ENCODE results near the gene CIP2A.

Gene CIP2A

GRCh38 chr3:108603691-108604090, 14.5 kb upstream of the CIP2A start:
- TF ChIP-seq ZNF70 (CRISPR knock-in tag; IDR thresholded peaks at IDR 0.05): no peak
- no peak for TF ChIP-seq ZFP30 (CRISPR knock-in tag; IDR thresholded peaks at IDR 0.05)
- ATAC-seq: peak; percentile 56

- ATAC-seq: peak; percentile 30; the same call in 1 of the 3 replicates
- TF ChIP-seq ZNF70 (CRISPR knock-in tag; IDR thresholded peaks at IDR 0.05) (no peak), ZNF565 (CRISPR knock-in tag; conservative IDR thresholded peaks at IDR 0.05; ENCODE audit: low read depth) (no peak), ZFP3 (CRISPR knock-in tag; IDR thresholded peaks at IDR 0.05) (no peak), ZFP30 (CRISPR knock-in tag; IDR thresholded peaks at IDR 0.05) (no peak), RARB (CRISPR knock-in tag; IDR thresholded peaks at IDR 0.05) (no peak), TCF4 (CRISPR knock-in tag; IDR thresholded peaks at IDR 0.05; ENCODE audit: borderline replicate concordance) (no peak), ZC3H10 (CRISPR knock-in tag; IDR thresholded peaks at IDR 0.05) (no peak), SNAI2 (CRISPR knock-in tag; IDR thresholded peaks at IDR 0.05) (no peak), ESRRG (CRISPR knock-in tag; IDR thresholded peaks at IDR 0.05) (no peak), CSDC2 (CRISPR knock-in tag; IDR thresholded peaks at IDR 0.05) (no peak), ZNF8 (CRISPR knock-in tag; IDR thresholded peaks at IDR 0.05) (no peak), PPARA (CRISPR knock-in tag; IDR thresholded peaks at IDR 0.05; ENCODE audit: borderline replicate concordance) (no peak), POU6F1 (CRISPR knock-in tag; IDR thresholded peaks at IDR 0.05; ENCODE audit: borderline replicate concordance, low read depth) (no peak), ISL1 (CRISPR knock-in tag; IDR thresholded peaks at IDR 0.05) (no peak), OSR1 (CRISPR knock-in tag; IDR thresholded peaks at IDR 0.05) (no peak), ARNTL (CRISPR knock-in tag; IDR thresholded peaks at IDR 0.05; ENCODE audit: borderline replicate concordance, low read depth) (no peak), BACH2 (CRISPR knock-in tag; IDR thresholded peaks at IDR 0.05; ENCODE audit: borderline replicate concordance) (no peak)
- TF ChIP-seq, protein P1, sequence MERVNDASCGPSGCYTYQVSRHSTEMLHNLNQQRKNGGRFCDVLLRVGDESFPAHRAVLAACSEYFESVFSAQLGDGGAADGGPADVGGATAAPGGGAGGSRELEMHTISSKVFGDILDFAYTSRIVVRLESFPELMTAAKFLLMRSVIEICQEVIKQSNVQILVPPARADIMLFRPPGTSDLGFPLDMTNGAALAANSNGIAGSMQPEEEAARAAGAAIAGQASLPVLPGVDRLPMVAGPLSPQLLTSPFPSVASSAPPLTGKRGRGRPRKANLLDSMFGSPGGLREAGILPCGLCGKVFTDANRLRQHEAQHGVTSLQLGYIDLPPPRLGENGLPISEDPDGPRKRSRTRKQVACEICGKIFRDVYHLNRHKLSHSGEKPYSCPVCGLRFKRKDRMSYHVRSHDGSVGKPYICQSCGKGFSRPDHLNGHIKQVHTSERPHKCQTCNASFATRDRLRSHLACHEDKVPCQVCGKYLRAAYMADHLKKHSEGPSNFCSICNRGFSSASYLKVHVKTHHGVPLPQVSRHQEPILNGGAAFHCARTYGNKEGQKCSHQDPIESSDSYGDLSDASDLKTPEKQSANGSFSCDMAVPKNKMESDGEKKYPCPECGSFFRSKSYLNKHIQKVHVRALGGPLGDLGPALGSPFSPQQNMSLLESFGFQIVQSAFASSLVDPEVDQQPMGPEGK (CRISPR knock-in tag; IDR thresholded peaks at IDR 0.05; ENCODE audit: borderline replicate concordance): no peak
- TF ChIP-seq, protein P2, sequence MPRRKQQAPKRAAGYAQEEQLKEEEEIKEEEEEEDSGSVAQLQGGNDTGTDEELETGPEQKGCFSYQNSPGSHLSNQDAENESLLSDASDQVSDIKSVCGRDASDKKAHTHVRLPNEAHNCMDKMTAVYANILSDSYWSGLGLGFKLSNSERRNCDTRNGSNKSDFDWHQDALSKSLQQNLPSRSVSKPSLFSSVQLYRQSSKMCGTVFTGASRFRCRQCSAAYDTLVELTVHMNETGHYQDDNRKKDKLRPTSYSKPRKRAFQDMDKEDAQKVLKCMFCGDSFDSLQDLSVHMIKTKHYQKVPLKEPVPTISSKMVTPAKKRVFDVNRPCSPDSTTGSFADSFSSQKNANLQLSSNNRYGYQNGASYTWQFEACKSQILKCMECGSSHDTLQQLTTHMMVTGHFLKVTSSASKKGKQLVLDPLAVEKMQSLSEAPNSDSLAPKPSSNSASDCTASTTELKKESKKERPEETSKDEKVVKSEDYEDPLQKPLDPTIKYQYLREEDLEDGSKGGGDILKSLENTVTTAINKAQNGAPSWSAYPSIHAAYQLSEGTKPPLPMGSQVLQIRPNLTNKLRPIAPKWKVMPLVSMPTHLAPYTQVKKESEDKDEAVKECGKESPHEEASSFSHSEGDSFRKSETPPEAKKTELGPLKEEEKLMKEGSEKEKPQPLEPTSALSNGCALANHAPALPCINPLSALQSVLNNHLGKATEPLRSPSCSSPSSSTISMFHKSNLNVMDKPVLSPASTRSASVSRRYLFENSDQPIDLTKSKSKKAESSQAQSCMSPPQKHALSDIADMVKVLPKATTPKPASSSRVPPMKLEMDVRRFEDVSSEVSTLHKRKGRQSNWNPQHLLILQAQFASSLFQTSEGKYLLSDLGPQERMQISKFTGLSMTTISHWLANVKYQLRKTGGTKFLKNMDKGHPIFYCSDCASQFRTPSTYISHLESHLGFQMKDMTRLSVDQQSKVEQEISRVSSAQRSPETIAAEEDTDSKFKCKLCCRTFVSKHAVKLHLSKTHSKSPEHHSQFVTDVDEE (CRISPR knock-in tag; IDR thresholded peaks at IDR 0.05): no peak
- TF ChIP-seq, protein P3, sequence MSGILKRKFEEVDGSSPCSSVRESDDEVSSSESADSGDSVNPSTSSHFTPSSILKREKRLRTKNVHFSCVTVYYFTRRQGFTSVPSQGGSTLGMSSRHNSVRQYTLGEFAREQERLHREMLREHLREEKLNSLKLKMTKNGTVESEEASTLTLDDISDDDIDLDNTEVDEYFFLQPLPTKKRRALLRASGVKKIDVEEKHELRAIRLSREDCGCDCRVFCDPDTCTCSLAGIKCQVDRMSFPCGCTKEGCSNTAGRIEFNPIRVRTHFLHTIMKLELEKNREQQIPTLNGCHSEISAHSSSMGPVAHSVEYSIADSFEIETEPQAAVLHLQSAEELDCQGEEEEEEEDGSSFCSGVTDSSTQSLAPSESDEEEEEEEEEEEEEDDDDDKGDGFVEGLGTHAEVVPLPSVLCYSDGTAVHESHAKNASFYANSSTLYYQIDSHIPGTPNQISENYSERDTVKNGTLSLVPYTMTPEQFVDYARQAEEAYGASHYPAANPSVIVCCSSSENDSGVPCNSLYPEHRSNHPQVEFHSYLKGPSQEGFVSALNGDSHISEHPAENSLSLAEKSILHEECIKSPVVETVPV (CRISPR knock-in tag; IDR thresholded peaks at IDR 0.05): no peak
These were observed 13.7 kb upstream of the CIP2A start for GRCh38 chr3:108602935-108603294.

GRCh38 chr3:108602249-108602934, 13.2 kb upstream of the CIP2A start:
- TF ChIP-seq GLIS3 (CRISPR knock-in tag; IDR thresholded peaks at IDR 0.05) (no peak), TOX (CRISPR knock-in tag; IDR thresholded peaks at IDR 0.05; ENCODE audit: borderline replicate concordance) (no peak), ZC3H10 (CRISPR knock-in tag; IDR thresholded peaks at IDR 0.05) (no peak), RARB (CRISPR knock-in tag; IDR thresholded peaks at IDR 0.05) (no peak), PPARA (CRISPR knock-in tag; IDR thresholded peaks at IDR 0.05; ENCODE audit: borderline replicate concordance) (no peak), ZNF8 (CRISPR knock-in tag; IDR thresholded peaks at IDR 0.05) (no peak), ISL1 (CRISPR knock-in tag; IDR thresholded peaks at IDR 0.05) (no peak)
- TF ChIP-seq, protein P2 (CRISPR knock-in tag; IDR thresholded peaks at IDR 0.05): no peak
- TF ChIP-seq, protein P3 (CRISPR knock-in tag; IDR thresholded peaks at IDR 0.05): no peak
- TF ChIP-seq, protein P1 (CRISPR knock-in tag; IDR thresholded peaks at IDR 0.05; ENCODE audit: borderline replicate concordance): no peak
- ATAC-seq: peak; percentile 51; the same call in 2 of the 3 replicates
